HG03565 (cell line): ENCODE results near the gene SPON1.
"Not testable (repeated sequence)": the region's sequence is repeated elsewhere in the genome, so short reads cannot be mapped to it uniquely, and the experiment has no call there.

Experiments
- ATAC-seq: cut with Tn5 transposase; IDR thresholded peaks from one replicate; pipeline ENCODE4 v1.9.1; 2021; ENCODE audit warnings: mild to moderate bottlenecking, moderate library complexity; ENCODE audit not compliant: unreplicated experiment

Gene SPON1

DNA sequence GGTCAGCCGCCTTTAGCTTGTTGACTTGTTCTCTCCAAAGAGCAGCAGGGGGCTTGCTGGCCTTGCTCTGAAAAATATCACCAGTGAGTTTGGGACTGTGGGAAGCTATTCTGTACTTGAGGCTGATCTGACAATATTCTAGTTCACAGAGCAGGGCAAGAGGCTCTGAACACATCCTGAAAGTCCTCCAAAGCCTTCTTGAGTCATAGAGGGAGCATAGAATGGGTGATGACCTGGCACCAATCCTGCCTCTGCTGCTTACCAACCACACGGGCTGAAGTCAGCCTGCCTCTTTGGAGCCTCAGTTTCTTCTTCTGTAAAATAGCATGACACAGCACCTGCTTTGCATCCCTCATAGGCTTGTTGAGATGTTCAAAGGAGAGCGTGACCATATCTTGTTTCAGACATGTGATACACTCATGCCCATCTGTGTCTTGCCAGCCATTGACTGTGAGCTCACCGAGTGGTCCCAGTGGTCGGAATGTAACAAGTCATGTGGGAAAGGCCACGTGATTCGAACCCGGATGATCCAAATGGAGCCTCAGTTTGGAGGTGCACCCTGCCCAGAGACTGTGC lies 299.8 kb downstream of the SPON1 start:
- no peak for ATAC-seq

DNA sequence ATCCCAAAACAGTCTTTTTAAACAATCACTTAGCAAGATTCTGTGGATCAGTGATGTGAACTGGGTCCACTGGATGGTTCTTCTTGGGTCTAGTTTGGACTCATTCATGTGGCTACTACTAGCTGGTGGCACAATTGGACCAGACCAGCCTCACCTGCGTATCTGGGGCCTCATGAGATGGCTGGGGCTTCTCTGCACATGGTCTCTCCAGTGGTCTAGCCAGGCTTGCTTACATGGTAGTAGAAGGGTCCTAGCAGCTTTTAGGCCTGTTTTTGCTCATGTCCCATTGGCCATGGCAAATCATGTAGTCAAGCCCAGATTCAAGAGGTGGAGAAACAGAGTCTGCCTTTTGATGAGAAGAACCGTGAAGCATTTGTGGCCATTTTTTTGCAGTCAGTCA lies 302.4 kb downstream of the SPON1 start:
- ATAC-seq = no peak

DNA sequence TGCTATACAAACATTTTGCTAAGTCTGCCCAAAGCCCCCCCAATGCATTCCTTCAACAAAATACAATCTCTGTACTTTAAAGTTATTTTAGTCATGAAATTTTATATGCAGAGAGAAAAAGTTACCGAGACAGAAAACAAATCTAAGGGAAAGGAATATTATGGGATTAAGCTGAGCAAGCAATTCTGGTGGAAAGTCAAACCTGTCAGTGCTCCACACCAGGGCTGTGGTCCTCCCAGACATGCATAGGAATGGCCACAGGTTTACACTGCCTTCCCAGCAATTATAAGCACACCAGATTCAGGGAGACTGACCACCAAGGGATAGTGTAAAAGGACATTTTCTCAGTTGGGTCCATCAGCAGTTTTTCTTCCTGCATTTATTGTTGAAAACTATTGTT lies 304.1 kb downstream of the SPON1 start:
- no peak for ATAC-seq

DNA sequence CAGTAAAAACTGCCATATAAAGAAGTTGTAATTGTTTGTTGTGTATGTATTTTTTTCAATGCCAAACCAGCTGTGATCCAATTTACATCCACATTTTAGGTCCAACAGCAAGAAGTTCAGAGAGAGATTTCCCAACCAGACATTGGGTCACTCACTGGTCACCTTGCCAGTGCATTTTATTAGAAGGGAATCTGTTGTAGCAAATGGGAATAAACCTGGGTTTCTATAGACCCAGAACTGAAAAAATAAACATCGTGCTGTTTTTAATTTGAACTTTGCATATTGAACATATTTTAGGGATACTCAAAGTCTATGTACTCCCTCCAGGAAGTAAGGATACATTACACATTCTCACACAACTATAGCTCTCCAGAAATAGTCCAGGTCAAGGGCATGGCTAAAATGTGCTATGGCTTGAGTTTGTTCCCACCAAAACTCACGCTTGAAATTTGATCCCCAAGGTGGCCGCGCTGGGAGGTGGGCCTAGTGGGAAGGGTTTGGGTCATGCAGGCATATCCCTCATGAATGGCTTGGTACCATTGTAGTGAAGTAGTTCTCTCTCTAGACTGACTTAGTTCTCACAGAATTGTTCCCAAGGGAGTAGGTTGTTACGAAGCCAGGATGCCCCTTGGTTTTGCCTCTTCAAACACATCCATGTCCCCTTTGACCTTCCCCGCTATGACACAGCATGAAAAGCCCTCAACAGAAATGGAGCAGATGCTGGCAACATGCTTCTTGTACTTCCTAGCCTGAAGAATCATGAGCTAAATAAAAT lies 305.5 kb downstream of the SPON1 start:
- no peak for ATAC-seq

DNA sequence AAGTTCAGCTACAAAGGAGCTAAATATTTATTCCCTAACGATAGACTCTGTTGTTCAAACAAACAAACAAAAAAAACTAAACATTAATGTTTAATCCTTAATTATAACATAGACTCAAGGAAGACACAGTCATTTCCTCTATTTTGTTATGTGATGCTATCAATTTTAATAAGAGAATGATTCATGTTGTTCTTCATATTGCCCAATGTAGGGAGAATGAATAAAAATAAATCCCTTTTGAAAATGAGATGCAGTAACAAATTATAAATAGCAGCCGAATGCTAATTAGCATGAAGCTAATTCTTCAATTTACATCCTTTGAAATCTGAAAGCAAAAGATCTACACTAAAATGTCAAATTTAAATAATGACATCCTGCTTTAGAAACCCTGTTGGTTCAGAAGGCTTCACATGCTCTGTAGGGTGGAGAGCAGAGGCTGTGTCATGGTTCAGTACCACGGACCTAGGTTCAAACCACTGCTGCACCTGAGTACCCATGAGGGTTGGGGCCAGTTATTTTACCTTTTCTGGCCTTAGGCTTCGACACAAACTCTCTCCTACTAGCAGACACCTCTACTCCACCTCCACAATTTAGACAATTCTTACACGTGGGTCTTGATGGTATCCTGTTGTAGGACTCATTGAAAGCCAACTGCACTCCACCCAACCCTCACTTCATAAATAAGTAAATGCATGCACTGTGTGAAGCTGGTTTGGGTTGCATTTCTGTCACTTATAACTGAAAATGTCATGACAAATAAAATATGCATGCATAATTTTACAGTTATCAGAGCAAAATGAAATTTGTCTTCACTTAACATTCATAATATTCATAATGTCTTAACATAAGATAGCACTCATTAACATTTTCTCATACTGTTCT lies 307.4 kb downstream of the SPON1 start:
- ATAC-seq = no peak

DNA sequence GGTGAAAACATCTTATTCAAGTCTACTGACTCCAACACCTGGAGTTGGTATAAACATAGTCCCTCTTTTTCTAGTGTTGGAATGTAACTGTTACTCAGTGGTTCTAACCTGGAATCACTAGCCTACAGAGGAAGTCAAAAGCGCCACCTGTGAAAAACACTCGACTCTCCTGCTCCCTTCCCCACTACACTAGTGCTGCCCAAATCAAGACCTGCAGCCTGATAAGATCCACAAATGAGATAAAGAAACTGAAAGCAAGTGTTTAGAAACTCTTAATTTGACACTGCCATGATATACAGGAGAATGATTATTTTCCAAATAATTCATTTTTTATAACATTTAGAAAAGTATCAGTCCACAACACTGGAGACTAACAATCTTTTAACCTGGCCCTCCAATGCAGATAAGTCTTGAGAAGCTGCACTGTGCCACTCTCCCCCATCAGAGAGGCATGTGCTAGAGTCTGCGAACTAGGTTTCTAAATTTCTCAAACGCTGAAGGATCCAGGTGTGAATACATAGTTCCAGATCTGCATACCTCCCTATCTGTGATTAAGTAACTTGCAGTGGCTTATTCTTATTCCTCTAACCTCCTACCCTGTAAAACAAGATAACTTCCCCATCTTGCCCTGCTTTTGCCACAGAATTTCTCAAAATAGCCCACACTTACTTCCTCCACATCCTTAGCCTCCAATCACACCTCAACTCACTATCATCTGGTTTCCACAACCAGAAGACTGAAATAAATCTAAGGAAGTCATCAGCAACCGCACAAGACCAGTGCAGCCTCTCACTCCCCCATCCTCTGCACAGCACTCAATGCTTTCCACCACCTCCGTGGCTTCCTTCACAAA lies 308.4 kb downstream of the SPON1 start:
- ATAC-seq = peak; percentile 78

DNA sequence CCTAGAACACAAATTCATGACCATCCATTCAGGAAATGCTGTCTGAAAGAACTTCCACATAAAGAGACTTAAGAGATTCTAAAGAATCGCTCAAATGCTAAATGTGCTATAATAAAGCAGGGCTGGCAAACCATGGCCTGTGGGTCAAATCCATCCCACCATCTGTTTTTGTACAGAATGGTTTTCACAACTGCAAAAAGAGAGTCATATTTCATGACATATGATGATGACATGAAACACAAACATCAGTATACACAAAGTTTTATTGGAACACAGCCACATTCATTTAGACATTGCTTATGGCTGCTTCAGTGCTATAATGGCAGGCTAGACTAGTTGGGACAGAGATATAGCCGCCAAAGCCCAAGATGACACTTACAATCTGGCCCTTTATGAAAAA lies 311.4 kb downstream of the SPON1 start:
- ATAC-seq = no peak

DNA sequence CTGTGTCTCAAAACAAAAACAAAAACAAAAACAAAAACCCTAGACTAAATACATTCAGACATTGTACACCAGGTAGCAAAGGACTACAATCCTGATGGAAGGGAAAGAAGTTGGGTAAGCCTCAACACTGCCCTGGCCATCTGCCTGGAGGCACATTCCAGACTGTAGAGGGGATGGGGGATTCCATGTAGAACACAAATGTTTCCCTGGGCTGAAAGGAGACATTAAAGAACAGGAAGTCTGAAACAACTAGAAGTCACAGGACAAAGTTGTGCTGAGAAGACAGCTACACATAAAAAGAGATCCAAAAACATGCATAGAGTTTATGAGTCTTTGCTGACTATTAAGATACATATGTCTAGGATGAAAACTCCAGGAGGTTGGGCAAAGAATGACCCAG lies 312.6 kb downstream of the SPON1 start:
- ATAC-seq = no peak

DNA sequence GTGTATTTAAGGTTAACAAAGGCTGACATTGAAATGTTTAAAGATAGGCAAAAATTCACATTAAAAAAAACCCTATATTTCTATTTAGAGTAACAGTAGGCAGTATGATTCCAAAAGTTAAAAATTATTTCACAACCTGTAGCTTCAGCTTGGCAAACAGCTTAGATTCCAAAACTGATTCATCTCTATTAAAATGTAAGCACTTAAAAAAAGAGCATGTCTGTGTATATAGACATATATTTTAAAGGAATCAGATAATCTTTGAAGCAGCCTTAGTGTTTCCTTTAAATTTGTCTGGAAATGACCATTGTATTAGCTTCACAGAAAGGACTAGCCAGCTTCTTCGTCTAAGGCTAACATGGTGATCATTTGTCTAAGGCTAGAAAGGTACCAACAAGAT lies 316.3 kb downstream of the SPON1 start:
- ATAC-seq = not testable (repeated sequence)

DNA sequence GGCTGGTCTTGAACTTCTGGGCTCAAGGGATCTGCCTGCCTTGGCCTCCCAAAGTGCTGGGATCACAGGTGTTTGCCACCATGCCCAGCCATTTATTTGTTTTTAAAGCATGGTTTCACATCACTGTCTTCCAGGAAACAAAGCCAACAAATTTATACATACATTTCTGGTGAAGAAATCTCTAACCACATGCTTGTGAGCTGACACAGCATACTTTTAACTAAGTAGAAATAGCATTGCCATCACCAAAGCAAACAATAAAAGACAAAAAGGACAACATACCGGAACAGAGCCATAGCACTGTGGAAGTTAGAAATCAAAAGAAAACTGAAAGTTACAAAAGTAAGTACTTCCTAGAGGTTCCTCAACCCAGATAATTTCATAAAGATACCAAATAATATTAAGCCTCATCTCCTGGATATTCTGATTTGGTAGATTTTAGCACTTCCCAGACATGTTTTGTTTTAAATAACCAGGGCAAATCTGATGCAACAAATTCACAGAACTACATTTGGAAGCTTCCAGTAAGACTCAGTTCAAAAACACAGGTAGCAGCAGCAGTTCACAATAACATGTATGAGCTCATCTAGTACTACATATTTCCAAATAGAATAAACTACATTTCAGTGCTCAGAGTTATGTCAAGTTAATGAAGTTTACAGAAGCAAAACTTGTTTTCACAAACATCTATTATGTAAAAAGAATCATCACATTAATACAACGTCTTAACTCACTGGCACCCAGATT lies 325.8 kb downstream of the SPON1 start:
- ATAC-seq = no peak

DNA sequence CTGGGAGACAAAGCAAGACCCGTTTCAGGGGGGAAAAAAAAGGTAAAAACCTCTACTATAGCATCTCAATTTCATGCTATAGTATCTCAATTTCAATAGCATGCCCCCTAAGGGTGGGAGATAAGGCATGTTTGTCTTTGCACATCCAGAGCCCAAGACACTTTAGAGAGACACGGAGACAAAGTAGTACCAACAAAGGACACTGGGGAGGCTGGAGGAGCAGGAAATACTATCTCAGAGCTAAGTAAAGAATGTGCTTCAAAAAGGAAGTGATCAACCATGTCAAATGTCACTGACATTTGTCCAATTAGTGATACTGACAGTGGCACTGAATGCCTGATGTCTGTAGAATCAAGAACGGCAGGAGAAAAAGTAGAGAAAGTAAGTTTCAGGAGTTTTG lies 327.9 kb downstream of the SPON1 start:
- ATAC-seq = no peak

DNA sequence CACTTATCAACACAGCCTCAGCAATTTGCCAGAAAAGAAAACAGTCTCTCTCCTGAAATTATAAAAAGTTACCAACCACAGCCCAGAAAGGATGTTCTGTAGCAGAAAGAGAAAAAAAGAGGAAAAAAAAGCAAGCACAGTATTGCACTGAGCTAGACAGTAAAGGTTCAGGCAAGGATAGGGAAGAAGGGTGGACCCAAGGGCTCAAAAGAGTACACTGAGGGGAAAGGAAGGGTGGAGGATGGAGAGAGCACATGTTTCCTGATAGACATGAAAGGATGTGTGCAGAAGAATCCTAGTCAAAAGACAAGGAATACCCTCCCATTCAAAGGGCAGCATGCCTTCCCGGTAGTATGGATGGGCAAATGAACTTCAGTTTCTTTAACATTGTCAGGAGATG lies 337.4 kb downstream of the SPON1 start:
- ATAC-seq = no peak

DNA sequence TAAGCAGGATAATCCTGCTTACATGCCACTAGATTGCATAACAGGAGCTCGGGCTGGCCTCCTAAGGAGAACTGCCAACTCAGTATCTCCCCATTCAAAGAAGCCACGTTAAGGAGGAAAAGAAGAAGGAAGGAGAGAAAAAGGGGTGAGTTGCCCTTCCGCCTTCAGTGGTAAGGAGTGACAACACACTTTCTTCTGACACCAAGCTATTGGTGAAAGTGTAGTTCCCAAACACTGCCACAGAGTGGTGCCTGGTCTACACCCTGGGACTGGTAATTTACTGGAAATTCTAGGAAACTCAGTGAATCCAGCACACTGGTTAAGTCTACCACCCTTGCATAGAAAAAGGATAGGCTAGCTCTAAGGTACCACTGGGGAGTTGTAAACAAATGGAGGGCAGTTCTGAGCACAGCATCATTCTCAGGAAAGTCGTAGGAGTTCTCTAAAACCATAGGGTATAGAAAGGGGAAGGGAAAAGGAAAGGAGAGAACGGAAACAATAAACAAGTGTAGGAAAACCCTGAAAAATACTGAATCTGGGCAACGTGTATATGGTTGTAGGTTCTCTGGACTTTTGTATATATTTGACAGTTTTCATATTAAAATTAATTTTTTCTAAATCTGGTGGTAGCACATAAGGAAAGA lies 338.3 kb downstream of the SPON1 start:
- peak; percentile 86 for ATAC-seq

DNA sequence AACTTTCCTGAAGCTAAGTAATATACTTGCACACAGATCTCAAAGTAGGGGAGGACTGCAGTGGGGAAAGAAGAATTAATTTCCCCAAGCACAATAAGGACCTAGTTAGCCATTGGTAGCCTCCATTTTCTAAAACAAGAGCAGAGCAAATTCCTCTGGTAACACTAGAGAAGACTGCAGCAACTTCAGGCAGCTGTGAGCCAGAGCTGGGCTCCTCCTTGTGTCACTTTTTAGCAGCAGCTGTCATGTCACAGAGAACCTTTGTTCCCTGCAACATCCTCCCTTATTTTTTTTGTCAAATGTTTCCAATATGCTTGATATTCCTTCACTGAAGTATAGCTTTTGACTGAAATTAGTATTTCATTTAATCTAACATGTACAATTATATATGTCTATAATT lies 342.1 kb downstream of the SPON1 start:
- no peak for ATAC-seq

DNA sequence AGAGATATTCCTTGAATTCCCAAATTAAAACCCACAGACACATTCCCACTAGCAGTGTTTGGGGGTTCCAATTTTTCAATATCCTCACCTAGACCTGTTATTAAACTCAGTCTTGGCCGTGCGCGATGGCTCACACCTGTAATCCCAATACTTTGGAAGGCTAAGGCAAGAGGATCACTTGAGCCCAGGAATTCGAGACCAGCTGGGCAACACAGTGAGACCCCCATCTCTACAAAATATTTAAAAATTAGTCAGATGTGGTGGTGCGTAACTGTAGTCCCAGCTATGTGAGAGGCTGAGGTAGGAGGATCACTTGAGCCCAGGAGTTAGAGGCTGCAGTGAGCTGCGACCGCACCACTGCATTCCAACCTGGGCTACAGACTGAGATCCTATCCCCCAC lies 343.1 kb downstream of the SPON1 start:
- ATAC-seq = no peak

DNA sequence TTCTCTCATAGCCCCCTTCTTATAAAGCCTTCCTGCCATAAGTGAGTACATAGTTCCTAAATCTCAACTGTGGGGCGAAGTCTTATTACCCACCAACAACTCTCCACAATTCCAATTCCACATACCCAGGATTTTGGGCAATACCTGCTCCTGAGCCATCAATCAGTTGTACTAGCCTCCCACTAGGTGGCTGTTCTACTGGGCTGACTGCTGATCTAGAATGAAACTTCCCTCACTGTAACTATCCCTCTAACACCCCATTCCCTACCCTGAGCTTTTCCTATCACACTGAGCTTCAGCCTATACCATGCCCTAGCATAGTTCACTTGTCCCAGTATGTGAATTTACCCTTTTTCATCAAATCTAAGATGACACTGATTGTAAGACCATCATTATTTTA lies 344.0 kb downstream of the SPON1 start:
- ATAC-seq = no peak

DNA sequence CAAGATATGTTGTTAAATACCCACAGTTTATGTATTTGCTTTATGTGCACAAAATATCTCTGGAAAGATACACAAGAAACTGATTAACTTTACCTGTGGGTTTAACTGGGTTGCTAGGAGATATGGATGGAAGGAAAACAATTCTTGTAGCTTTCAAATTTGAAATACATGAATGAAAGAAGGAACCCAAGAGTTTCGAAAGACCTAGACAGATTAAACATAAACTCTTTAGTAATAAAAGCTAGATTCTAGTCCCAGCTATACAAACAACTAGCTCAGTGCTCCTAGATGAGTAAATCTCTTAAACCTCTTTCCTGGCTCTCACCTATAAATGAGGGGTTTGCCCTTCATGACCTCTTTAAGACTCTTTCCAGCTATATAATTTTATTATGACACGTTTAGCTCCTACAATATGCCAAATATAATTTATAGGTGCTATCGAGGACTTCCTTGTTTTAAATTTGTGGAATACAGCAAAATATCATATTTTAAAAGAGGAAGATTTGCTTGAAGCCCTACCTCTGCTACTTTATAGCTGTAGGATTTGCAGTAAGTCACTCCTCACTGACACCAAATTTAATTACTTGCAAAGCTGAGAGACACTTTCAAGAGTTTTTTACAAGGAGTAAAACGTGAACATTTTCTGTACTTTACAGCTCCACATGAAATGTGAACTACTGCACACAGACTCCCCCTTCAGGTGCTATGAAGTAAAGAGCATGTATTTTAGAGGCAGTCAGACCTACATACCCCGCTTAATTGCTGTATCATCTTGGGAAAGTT lies 345.8 kb downstream of the SPON1 start:
- peak; percentile 31 for ATAC-seq

DNA sequence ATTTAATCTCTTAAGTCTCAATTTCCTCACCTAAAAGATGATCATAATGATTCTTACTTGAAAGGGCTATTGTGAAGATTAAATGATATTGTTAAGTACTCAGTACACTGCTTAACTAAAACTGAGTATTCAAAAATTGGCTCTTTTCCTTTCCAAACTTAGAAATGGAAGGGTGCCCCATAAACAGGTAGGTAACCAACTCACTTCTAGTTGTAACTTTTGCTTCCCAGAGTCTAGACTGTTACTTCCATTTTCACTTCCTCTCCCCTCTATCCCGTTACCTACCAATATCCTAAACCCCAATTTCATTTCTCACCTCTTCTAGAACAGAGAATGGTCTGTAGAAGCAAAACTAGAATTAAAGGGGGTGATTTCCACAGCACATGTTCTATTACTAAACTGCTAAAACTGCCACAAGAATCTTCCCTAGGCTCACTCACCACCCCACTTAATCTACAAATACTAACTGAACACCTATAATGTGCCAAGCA lies 346.4 kb downstream of the SPON1 start:
- peak; percentile 28 for ATAC-seq
